ENCODE measurements around the gene BAHCC1. TPM values are rescaled to one million over a fixed set of nuclear protein-coding genes. Genes with fewer than 3 reads are reported as not detected.

BAHCC1 gene
- total and polyA plus RNA-seq, 2 donors (not counting 3 experiments of a cell fraction or from before 2014, with no cell fraction given): 4.7 to 11.6 TPM

DNA sequence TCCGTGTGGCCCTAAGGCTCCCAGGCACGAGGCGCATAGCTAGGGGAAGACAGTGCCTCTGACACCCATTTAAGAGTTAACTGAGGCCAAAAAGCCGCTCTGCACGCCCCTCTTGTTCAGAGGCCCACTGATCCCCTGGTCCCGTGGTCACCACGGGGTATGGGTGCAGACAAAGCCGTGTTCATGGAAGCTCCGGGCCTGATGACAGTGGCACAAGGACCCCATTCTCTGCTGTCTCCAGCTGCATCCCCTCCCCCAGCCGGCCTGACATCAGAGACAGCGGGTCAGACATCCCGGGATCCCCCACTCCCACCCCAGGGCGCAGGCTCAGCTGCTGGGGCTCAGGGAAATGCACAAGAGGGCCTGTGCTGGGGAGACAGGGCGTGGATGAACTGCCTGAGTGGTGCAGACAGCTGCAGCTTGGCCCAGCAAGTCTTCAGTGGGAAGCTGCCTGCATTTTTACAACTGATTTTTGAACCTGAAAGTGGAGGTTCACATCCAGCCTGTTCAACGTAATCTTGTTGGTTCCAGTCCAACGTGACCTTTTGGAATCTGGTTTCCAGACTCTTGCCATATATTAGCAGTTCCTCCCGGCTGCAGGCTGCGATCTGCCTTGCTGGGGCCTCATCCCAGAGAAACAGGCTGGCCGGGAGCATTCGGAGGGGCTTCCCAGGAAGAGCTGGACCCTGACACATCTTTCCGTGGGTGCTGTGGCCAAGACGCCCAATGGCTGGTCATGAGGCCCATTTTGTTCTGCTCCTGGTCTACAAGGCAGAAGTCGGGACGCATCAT is 9.7 kb upstream of the BAHCC1 start:
- BruUV-seq (replicated peaks): no TSS peak
- intact Hi-C loops (cut with micrococcal nuclease) (no loop called here), dilution Hi-C loops (cut with MboI; ENCODE audit: extremely low pct_ligation_motif_present, low sequenced_read_pairs) (no loop called here)
- TF ChIP-seq JUN (IDR thresholded peaks at IDR 0.05; ENCODE audit: borderline replicate concordance, insufficient read depth, insufficient read length, low read depth) (no peak), MAX (IDR thresholded peaks at IDR 0.05; ENCODE audit: insufficient read depth, insufficient read length) (no peak), GATA2 (IDR thresholded peaks at IDR 0.05; ENCODE audit: insufficient read depth, insufficient read length, low read depth, low read length) (no peak), POLR2AphosphoS5 (IDR thresholded peaks at IDR 0.05; ENCODE audit: insufficient read depth, low read depth, low read length) (no peak), FOS (IDR thresholded peaks at IDR 0.05; ENCODE audit: borderline replicate concordance, insufficient read depth, low read length) (no peak), CTCF (IDR thresholded peaks at IDR 0.05; ENCODE audit: extremely low read depth in 1 of 2, insufficient read depth in 1 of 2, low read depth in 1 of 2, low read length in 2 of 2) (no peak), EZH2 (IDR thresholded peaks at IDR 0.05; ENCODE audit: borderline replicate concordance, low read depth, low read length, severe bottlenecking) (no peak), MYC (IDR thresholded peaks at IDR 0.05; ENCODE audit: low read depth, low read length) (no peak), POLR2A (IDR thresholded peaks at IDR 0.05; ENCODE audit: low read depth, low read length) (no peak)
- no peak for DNase-seq (ENCODE audit: low read depth, low spot score)
- no peaks in the 10 kb centered on the region for H3K27me3 ChIP-seq (ENCODE audit: control insufficient read depth in 2 of 2, insufficient read depth in 2 of 2, low read length in 2 of 2)
- H3K9me3 ChIP-seq (replicated peaks; ENCODE audit: control insufficient read depth, insufficient read depth, low read length): no peaks in the 10 kb centered on the region
- no peak overlapping the region for H3K9ac ChIP-seq (replicated peaks; ENCODE audit: extremely low read depth, insufficient read depth, low read length)
- no peak for FAIRE-seq
- no peaks in the 10 kb centered on the region for H3K79me2 ChIP-seq (ENCODE audit: control insufficient read depth, insufficient read depth, low read length)
- H4K20me1 ChIP-seq (replicated peaks; ENCODE audit: control insufficient read depth, extremely low read depth, insufficient read depth, low read length): no peaks in the 10 kb centered on the region
- H3K4me2 ChIP-seq (ENCODE audit: insufficient read depth, low read length): no peak overlapping the region
- H3K4me3 ChIP-seq (replicated peaks in 1 of 3; ENCODE audit: insufficient read depth in 1 of 3, low read depth in 1 of 3, low read length in 3 of 3): no peak overlapping the region
- H3K27ac ChIP-seq (ENCODE audit: insufficient read depth, low read depth, low read length): no peak overlapping the region
- peaks cover 14% of the 10 kb centered on the region for H3K4me1 ChIP-seq (ENCODE audit: control insufficient read depth, extremely low read depth, insufficient read depth, low read length)
- POLR2A ChIA-PET: no interaction called here
- no peaks in the 10 kb centered on the region for H3K9me1 ChIP-seq (replicated peaks; ENCODE audit: control insufficient read depth, extremely low read depth, insufficient read depth, low read length)
- CTCF ChIA-PET: interaction anchor here (1.0 to 1.5 kb wide), 3 partner anchors 12 to 99 kb away, joined by 3 to 7 read pairs (median 5); no protein-coding TSS in a partner anchor
- H2AFZ ChIP-seq (ENCODE audit: low read depth, low read length): no peak overlapping the region
- H3K36me3 ChIP-seq (ENCODE audit: control insufficient read depth in 2 of 2, extremely low read depth in 1 of 2, insufficient read depth in 2 of 2, low read length in 2 of 2): no peaks in the 10 kb centered on the region

Measured in endothelial cell of umbilical vein (primary cell).